ENCODE results near the gene ARHGEF17. TPM values are rescaled to one million over a fixed set of nuclear protein-coding genes. Genes with fewer than 3 reads are reported as not detected.

ARHGEF17 gene
- total RNA-seq, 3 donors from 2014 or later (not counting 1 experiment from before 2014, with no cell fraction given) = 0.02 to 0.88 (median 0.50) TPM

- peak overlapping the region in 1 of 2 donors; percentile 25 for H3K27ac Mint-ChIP-seq
- H3K27me3 ChIP-seq (ENCODE audit: control insufficient read depth, insufficient read depth, low read length) = no peaks in the 10 kb centered on the region
- intact Hi-C loops (cut with micrococcal nuclease) = no loop called here
Measured at GRCh38 chr11:73320763-73321603, 12.9 kb downstream of the ARHGEF17 start.

GRCh38 chr11:73321604-73322381 is 13.7 kb downstream of the ARHGEF17 start:
- no peaks in the 10 kb centered on the region for H3K27me3 ChIP-seq (ENCODE audit: control insufficient read depth, insufficient read depth, low read length)
- H3K4me3 ChIP-seq (ENCODE audit: low read length) = no peak overlapping the region
- Mint-ChIP-seq H3K27ac (peak overlapping the region in 1 of 2 donors; percentile 25), H3K36me3 (no peaks in the 10 kb centered on the region), H3K27me3 (ENCODE audit: low read depth in 2 of 2) (no peaks in the 10 kb centered on the region), H3K4me3 (no peak overlapping the region), H3K4me1 (peaks cover 0 to 6% of the 10 kb centered on the region in 2 donors), H3K9me3 (no peaks in the 10 kb centered on the region)
- no peaks in the 10 kb centered on the region for H3K4me1 ChIP-seq (ENCODE audit: control insufficient read depth, insufficient read depth, low read length)
- H3K36me3 ChIP-seq (ENCODE audit: control insufficient read depth, insufficient read depth, low read length) = no peaks in the 10 kb centered on the region
- peak in 1 of 3 donors; percentile 3 for ATAC-seq
- DNase-seq = no peak
- WGBS (ENCODE audit: insufficient coverage) = 42% methylated on average over 10 of the region's 10 CpGs
- no peaks in the 10 kb centered on the region for H3K9me3 ChIP-seq (ENCODE audit: control insufficient read depth, insufficient read depth, low read length)
- intact Hi-C loops (cut with micrococcal nuclease) = no loop called here
- TF ChIP-seq CTCF (IDR thresholded peaks at IDR 0.05) = no peak
- H3K27ac ChIP-seq (ENCODE audit: low read length) = no peak overlapping the region

More at GRCh38 chr11:73320763-73321603, 12.9 kb downstream of the ARHGEF17 start:
- Mint-ChIP-seq H3K27me3 (ENCODE audit: low read depth in 2 of 2) (no peaks in the 10 kb centered on the region), H3K9me3 (no peaks in the 10 kb centered on the region), H3K36me3 (no peaks in the 10 kb centered on the region), H3K4me1 (peaks cover 0 to 6% of the 10 kb centered on the region in 2 donors), H3K4me3 (no peak overlapping the region)
- no peak for ATAC-seq
- Histone ChIP-seq H3K9me3 (ENCODE audit: control insufficient read depth, insufficient read depth, low read length) (no peaks in the 10 kb centered on the region), H3K4me3 (ENCODE audit: low read length) (no peak overlapping the region), H3K36me3 (ENCODE audit: control insufficient read depth, insufficient read depth, low read length) (no peaks in the 10 kb centered on the region), H3K4me1 (ENCODE audit: control insufficient read depth, insufficient read depth, low read length) (no peaks in the 10 kb centered on the region), H3K27ac (ENCODE audit: low read length) (no peak overlapping the region)
- TF ChIP-seq CTCF (IDR thresholded peaks at IDR 0.05) = no peak
- DNase-seq = no peak
- 56% methylated on average over 10 of the region's 10 CpGs for WGBS (ENCODE audit: insufficient coverage)

GRCh38 chr11:73322382-73323306 is 14.6 kb downstream of the ARHGEF17 start:
- Histone ChIP-seq H3K4me1 (ENCODE audit: control insufficient read depth, insufficient read depth, low read length) (no peaks in the 10 kb centered on the region), H3K9me3 (ENCODE audit: control insufficient read depth, insufficient read depth, low read length) (no peaks in the 10 kb centered on the region), H3K36me3 (ENCODE audit: control insufficient read depth, insufficient read depth, low read length) (no peaks in the 10 kb centered on the region), H3K27ac (ENCODE audit: low read length) (no peak overlapping the region), H3K27me3 (ENCODE audit: control insufficient read depth, insufficient read depth, low read length) (no peaks in the 10 kb centered on the region), H3K4me3 (ENCODE audit: low read length) (no peak overlapping the region)
- peak in 1 of 3 donors; percentile 24 for ATAC-seq
- Mint-ChIP-seq H3K36me3 (no peaks in the 10 kb centered on the region), H3K4me1 (peaks cover 0 to 13% of the 10 kb centered on the region in 2 donors), H3K27ac (no peak overlapping the region), H3K4me3 (no peak overlapping the region), H3K9me3 (no peaks in the 10 kb centered on the region), H3K27me3 (ENCODE audit: low read depth in 2 of 2) (no peaks in the 10 kb centered on the region)
- TF ChIP-seq CTCF (IDR thresholded peaks at IDR 0.05) = no peak
- WGBS (ENCODE audit: insufficient coverage) = 65% methylated on average over 7 of the region's 7 CpGs
- intact Hi-C loops (cut with micrococcal nuclease) = no loop called here
- DNase-seq = no peak

All from natural killer cell (primary cell).